ENCODE measurements around the gene MLST8.
"Not testable (repeated sequence)": the region's sequence is repeated elsewhere in the genome, so short reads cannot be mapped to it uniquely, and the experiment has no call there.

The MLST8 gene

DNA sequence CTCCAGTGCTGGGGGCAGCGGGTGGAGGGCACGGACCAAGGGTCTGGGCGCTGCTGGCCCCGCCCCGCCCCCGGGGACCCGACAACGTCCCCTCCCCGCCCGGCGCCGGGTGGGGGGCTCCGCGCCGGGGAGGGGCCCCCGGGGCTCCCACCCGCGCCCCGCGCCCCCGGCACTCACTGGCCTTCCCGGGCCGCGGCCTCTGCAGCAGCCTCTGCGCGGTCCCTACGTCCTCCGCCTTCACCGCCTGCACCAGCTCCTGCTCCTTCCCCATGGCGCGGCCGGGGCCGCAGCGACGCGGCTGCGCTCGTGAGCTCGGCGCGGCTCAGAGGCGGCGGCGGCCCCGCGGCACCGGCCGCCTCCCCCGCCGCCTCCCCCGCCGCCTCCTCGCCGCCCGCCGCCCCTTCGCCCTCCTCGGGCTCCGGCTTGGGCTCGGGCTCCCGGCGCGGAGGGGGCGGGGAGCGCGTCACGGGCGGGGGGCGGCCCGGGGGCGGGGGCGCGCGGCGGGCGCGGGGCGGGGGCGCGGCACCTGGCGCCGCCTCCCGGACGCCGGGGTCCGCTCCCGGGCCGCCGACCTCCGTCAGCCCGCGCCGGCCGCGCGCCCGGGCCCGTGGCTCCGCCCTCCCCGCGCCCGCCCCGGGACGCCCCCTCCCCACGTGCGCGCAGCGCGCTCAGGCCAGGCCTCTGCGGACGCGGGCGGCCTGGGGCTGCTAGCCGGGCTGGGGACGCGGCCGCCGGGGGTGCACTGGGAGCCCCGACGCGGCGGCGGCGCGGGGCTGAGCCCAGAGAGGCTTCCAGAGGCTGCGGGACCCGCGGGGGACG, 8.9 kb upstream of the MLST8 start, which contains the start of gene CASKIN1:
CASKIN1 (minus strand) TSS at position 444 of the 819 bp plus-strand sequence; CDS start at position 271, 173 bp downstream.
- peaks cover 11% of the 10 kb centered on the region for H3K4me1 ChIP-seq (ENCODE audit: control insufficient read depth, insufficient read depth, low read length)
- H3K36me3 ChIP-seq (ENCODE audit: control insufficient read depth, insufficient read depth, low read length) = no peaks in the 10 kb centered on the region
- no peaks in the 10 kb centered on the region for H3K9me3 ChIP-seq (ENCODE audit: control insufficient read depth, low read length)
- H3K9ac ChIP-seq (ENCODE audit: low read length) = no peak within 1 kb of the TSS
- H3K4me3 ChIP-seq (ENCODE audit: low read length) = no peak within 1 kb of the TSS
- H3K27me3 ChIP-seq (ENCODE audit: control insufficient read depth, insufficient read depth, low read length) = peaks cover 43% of the 10 kb centered on the region

- H3K4me3 ChIP-seq (ENCODE audit: low read length) = no peak overlapping the region
- no peaks in the 10 kb centered on the region for H3K36me3 ChIP-seq (ENCODE audit: control insufficient read depth, insufficient read depth, low read length)
- H3K9ac ChIP-seq (ENCODE audit: low read length) = no peak overlapping the region
- no peaks in the 10 kb centered on the region for H3K9me3 ChIP-seq (ENCODE audit: control insufficient read depth, low read length)
- H3K4me1 ChIP-seq (ENCODE audit: control insufficient read depth, insufficient read depth, low read length) = peaks cover 11% of the 10 kb centered on the region
- H3K27me3 ChIP-seq (ENCODE audit: control insufficient read depth, insufficient read depth, low read length) = peaks cover 43% of the 10 kb centered on the region
These were observed 8.2 kb upstream of the MLST8 start for GRCh38 chr16:2196981-2197511.

- Histone ChIP-seq H3K27me3 (ENCODE audit: control insufficient read depth, insufficient read depth, low read length) (peaks cover 43% of the 10 kb centered on the region), H3K36me3 (ENCODE audit: control insufficient read depth, insufficient read depth, low read length) (no peaks in the 10 kb centered on the region), H3K4me1 (ENCODE audit: control insufficient read depth, insufficient read depth, low read length) (peaks cover 11% of the 10 kb centered on the region), H3K9me3 (ENCODE audit: control insufficient read depth, low read length) (no peaks in the 10 kb centered on the region), H3K9ac (ENCODE audit: low read length) (no peak overlapping the region), H3K4me3 (ENCODE audit: low read length) (no peak overlapping the region)
These were observed 7.5 kb upstream of the MLST8 start for GRCh38 chr16:2197765-2198164.

DNA sequence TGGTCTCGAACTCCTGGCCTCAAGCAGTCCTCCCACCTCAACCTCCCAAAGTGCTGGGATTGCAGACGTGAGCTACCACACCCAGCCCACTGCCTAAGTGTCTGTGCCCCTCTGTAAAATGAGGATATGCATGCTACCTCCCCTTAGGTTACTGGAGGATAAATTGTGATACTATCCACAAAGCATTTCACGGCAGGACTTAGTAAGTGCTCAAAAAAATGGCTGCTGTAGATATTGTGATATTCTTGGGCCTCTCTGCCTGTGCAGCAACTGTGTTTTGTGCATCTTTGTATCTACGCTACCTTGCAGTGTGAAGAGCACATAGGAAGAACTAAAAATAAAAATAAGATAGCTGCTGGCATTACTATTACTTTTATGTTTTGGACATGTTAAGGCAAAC, 7.0 kb upstream of the MLST8 start:
- Histone ChIP-seq H3K36me3 (ENCODE audit: control insufficient read depth, insufficient read depth, low read length) (no peaks in the 10 kb centered on the region), H3K9me3 (ENCODE audit: control insufficient read depth, low read length) (no peaks in the 10 kb centered on the region), H3K27me3 (ENCODE audit: control insufficient read depth, insufficient read depth, low read length) (peaks cover 43% of the 10 kb centered on the region), H3K9ac (ENCODE audit: low read length) (no peak overlapping the region), H3K4me3 (ENCODE audit: low read length) (no peak overlapping the region), H3K4me1 (ENCODE audit: control insufficient read depth, insufficient read depth, low read length) (peaks cover 11% of the 10 kb centered on the region)

DNA sequence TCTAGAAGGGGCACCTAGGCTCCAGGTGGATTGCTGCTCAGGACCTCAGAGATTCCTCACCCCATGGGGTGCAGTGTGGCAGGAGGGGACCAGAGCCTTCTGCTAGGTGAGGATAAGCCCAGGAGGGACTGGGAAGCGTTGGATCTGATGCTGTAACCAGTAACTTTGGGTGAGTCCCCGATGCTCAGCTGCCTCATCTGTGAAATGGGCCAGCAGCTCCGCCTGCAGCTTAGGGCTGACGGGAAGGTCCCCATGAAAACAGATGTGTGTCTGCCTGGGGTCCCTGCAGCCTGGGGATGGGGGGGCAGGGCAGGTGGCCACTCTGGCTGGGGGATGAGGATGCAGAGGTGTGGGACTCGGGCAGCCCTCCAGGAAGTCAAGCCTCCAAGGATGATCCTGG, 6.2 kb upstream of the MLST8 start:
- H3K36me3 ChIP-seq (ENCODE audit: control insufficient read depth, insufficient read depth, low read length) = no peaks in the 10 kb centered on the region
- H3K9ac ChIP-seq (ENCODE audit: low read length) = no peak overlapping the region
- no peak overlapping the region for H3K4me3 ChIP-seq (ENCODE audit: low read length)
- peaks cover 11% of the 10 kb centered on the region for H3K4me1 ChIP-seq (ENCODE audit: control insufficient read depth, insufficient read depth, low read length)
- peaks cover 40% of the 10 kb centered on the region for H3K27me3 ChIP-seq (ENCODE audit: control insufficient read depth, insufficient read depth, low read length)
- no peaks in the 10 kb centered on the region for H3K9me3 ChIP-seq (ENCODE audit: control insufficient read depth, low read length)

GRCh38 chr16:2199621-2200139, 5.6 kb upstream of the MLST8 start:
- Histone ChIP-seq H3K4me3 (ENCODE audit: low read length) (no peak overlapping the region), H3K9me3 (ENCODE audit: control insufficient read depth, low read length) (no peaks in the 10 kb centered on the region), H3K27me3 (ENCODE audit: control insufficient read depth, insufficient read depth, low read length) (peaks cover 34% of the 10 kb centered on the region), H3K4me1 (ENCODE audit: control insufficient read depth, insufficient read depth, low read length) (peaks cover 15% of the 10 kb centered on the region), H3K36me3 (ENCODE audit: control insufficient read depth, insufficient read depth, low read length) (no peaks in the 10 kb centered on the region), H3K9ac (ENCODE audit: low read length) (no peak overlapping the region)

DNA sequence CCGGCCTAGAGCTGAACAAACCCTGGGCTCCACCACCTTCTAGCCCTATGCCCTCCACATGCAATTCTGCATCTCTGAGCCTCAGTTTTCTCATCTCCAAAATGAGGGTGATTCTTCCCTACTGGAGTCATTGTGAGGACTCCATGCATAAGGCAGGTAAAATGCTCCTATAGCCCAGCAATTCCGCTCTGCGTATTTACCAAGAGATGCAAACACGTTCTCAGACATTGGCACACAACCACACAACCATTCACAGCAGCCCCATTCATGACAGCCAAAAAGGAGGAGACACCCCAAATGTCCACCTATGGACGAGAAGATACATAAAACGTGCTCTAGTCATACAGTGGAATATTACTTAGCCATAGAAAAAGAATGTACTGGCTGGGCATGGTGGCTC, 4.9 kb upstream of the MLST8 start:
- H3K4me3 ChIP-seq (ENCODE audit: low read length) = no peak overlapping the region

DNA sequence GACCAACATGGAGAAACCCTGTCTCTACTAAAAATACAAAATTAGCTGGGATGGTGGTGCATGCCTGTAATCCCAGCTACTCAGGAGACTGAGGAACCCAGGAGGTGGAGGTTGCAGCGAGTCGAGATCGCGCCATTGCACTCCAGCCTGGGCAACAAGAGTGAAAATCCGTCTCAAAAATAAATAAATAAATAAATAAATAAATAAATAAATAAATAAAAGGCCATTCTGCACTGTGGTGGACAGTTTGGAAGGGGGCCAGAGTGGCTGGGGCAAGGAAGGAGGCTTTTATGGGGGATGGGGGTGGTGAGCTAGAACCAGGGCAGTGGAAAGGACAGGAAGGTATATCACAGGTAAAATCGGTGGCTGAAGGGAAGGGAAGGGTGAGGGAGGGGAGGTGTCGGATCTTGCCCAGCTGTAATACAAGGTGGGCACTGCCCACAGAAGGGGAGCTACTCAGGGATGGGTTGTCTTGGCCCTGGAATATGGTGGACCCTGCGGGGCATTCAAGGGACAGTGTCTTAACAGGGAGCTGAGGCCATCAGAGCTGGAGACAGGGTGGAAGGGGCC, 2.0 kb upstream of the MLST8 start:
- H3K36me3 ChIP-seq (ENCODE audit: control insufficient read depth, insufficient read depth, low read length); H3K4me3 ChIP-seq (ENCODE audit: low read length); H3K27me3 ChIP-seq (ENCODE audit: control insufficient read depth, insufficient read depth, low read length); H3K9me3 ChIP-seq (ENCODE audit: control insufficient read depth, low read length); H3K9ac ChIP-seq (ENCODE audit: low read length): not testable (repeated sequence)
- peaks cover 13% of the 10 kb centered on the region for H3K4me1 ChIP-seq (ENCODE audit: control insufficient read depth, insufficient read depth, low read length)

More for the DNA sequence above, 4.9 kb upstream of the MLST8 start:
- Histone ChIP-seq H3K27me3 (ENCODE audit: control insufficient read depth, insufficient read depth, low read length) (peaks cover 28% of the 10 kb centered on the region), H3K36me3 (ENCODE audit: control insufficient read depth, insufficient read depth, low read length) (no peaks in the 10 kb centered on the region), H3K4me1 (ENCODE audit: control insufficient read depth, insufficient read depth, low read length) (peaks cover 12% of the 10 kb centered on the region), H3K9me3 (ENCODE audit: control insufficient read depth, low read length) (no peaks in the 10 kb centered on the region), H3K9ac (ENCODE audit: low read length) (no peak overlapping the region)

- Histone ChIP-seq H3K9me3 (ENCODE audit: control insufficient read depth, low read length) (no peaks in the 10 kb centered on the region), H3K27me3 (ENCODE audit: control insufficient read depth, insufficient read depth, low read length) (no peaks in the 10 kb centered on the region), H3K36me3 (ENCODE audit: control insufficient read depth, insufficient read depth, low read length) (peaks cover 4% of the 10 kb centered on the region), H3K9ac (ENCODE audit: low read length) (peak overlapping the region; percentile 89), H3K4me3 (ENCODE audit: low read length) (peak overlapping the region; percentile 3), H3K4me1 (ENCODE audit: control insufficient read depth, insufficient read depth, low read length) (peaks cover 13% of the 10 kb centered on the region)
These were observed 694 bp upstream of the MLST8 start for GRCh38 chr16:2204416-2205103.

GRCh38 chr16:2205967-2206313, 686 bp downstream of the MLST8 start:
- Histone ChIP-seq H3K9ac (ENCODE audit: low read length) (peak overlapping the region; percentile 89), H3K36me3 (ENCODE audit: control insufficient read depth, insufficient read depth, low read length) (peaks cover 4% of the 10 kb centered on the region), H3K9me3 (ENCODE audit: control insufficient read depth, low read length) (no peaks in the 10 kb centered on the region), H3K27me3 (ENCODE audit: control insufficient read depth, insufficient read depth, low read length) (no peaks in the 10 kb centered on the region), H3K4me3 (ENCODE audit: low read length) (peak overlapping the region; percentile 87), H3K4me1 (ENCODE audit: control insufficient read depth, insufficient read depth, low read length) (peaks cover 13% of the 10 kb centered on the region)

DNA sequence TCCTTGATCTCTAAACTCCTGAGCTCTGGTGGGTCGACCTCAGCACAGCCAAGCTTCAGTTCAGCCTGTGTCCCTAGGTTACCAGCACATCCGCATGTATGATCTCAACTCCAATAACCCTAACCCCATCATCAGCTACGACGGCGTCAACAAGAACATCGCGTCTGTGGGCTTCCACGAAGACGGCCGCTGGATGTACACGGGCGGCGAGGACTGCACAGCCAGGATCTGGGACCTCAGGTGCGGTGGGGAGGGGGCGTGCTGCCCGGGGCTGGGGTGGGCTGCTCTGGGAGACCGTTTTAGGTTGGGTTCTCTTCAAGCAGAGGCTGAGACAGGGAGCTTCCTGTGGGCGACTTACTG, 1.1 kb downstream of the MLST8 start:
- Histone ChIP-seq H3K36me3 (ENCODE audit: control insufficient read depth, insufficient read depth, low read length) (peaks cover 4% of the 10 kb centered on the region), H3K4me3 (ENCODE audit: low read length) (peak overlapping the region; percentile 87), H3K4me1 (ENCODE audit: control insufficient read depth, insufficient read depth, low read length) (peaks cover 13% of the 10 kb centered on the region), H3K27me3 (ENCODE audit: control insufficient read depth, insufficient read depth, low read length) (no peaks in the 10 kb centered on the region), H3K9me3 (ENCODE audit: control insufficient read depth, low read length) (no peaks in the 10 kb centered on the region), H3K9ac (ENCODE audit: low read length) (peak overlapping the region; percentile 89)
